HepG2 (cell line): ENCODE data around the gene SCGB1D2. TPM values are rescaled to one million over a fixed set of nuclear protein-coding genes. Genes with fewer than 3 reads are reported as not detected.

Experiments
- ATAC-seq: fragments of 200-7000 bp; cut with Tn5 transposase; 3 replicates; pipeline ENCODE4 v1.9.1; 2020; ENCODE audit warnings: mild to moderate bottlenecking, moderate library complexity
- BruUV-seq: library from RNA; stranded (reverse); fragments of 400-500 nt; replicated peaks from 2 replicates; lab custom pipeline; 2021; lab: Mats Ljungman, UMichigan
- CTCF ChIA-PET: fragments of 300-600 bp; formaldehyde crosslinking; extraction: SDS; loops from one replicate; lab custom pipeline; 2021; ENCODE audit warnings: low total read pairs, inconsistent platforms, low intra/inter-chr PET ratio; lab: Yijun Ruan, JAX
- POLR2A ChIA-PET: fragments of 350-600 bp; sonication (Branson Sonifier 250); formaldehyde crosslinking; loops from one replicate; lab custom pipeline; 2020; ENCODE audit warnings: antibody characterized with exemption, inconsistent platforms; lab: Yijun Ruan, JAX
- DNase-seq: peaks from one replicate; pipeline ENCODE4 v3.0.0-alpha.2; 2015; ENCODE audit warnings: low spot score
- FAIRE-seq: peaks from 3 replicates; lab custom pipeline; 2011; peaks lifted over from hg19 to GRCh38; lab: Jason Lieb, UNC
- H2AFZ ChIP-seq: one replicate; pipeline ENCODE4 v1.6.1; 2011; ENCODE audit warnings: low read length, inconsistent platforms
- H3K27ac ChIP-seq: fragments of 300-600 bp; 3 replicates; pipeline ENCODE4 v1.8.0; 2011; ENCODE audit warnings: mixed run types, mild to moderate bottlenecking, mixed read lengths, low read length, inconsistent platforms; ENCODE audit not compliant: insufficient read depth; ENCODE audit errors: extremely low read length
- H3K27me3 ChIP-seq, 2 experiments: fragments of 200-600 bp in 1 of 2; 2 replicates in 1 of 2; 3 replicates in 1 of 2; pipeline versions ENCODE4 v1.6.0 to v1.8.0; 2011; ENCODE audit warnings: low read length in 2 of 2, mild to moderate bottlenecking in 2 of 2, moderate library complexity in 2 of 2, inconsistent platforms in 1 of 2; ENCODE audit not compliant: insufficient read depth in 2 of 2, control insufficient read depth in 1 of 2
- H3K36me3 ChIP-seq, 2 experiments: fragments of 200-600 bp in 1 of 2; replicated peaks in 1 of 2; 2 replicates in 1 of 2; 3 replicates in 1 of 2; pipeline versions ENCODE4 v1.5.1 to v1.8.0; 2011; ENCODE audit warnings: low read length in 2 of 2, inconsistent platforms in 1 of 2; ENCODE audit not compliant: insufficient read depth in 2 of 2, control insufficient read depth in 1 of 2
- H3K4me1 ChIP-seq: 2 replicates; pipeline ENCODE4 v1.5.1; 2012; ENCODE audit warnings: low read length, inconsistent platforms; ENCODE audit not compliant: insufficient read depth
- H3K4me2 ChIP-seq: 2 replicates; pipeline ENCODE4 v1.6.0; 2011; ENCODE audit warnings: low read depth, low read length, inconsistent platforms
- H3K4me3 ChIP-seq, 3 experiments: fragments of 200-600 bp in 1 of 3; sonication (generic), shearing (Covaris generic) in 1 of 3; replicated peaks in 1 of 3; 2 replicates each; pipeline ENCODE4 v1.5.1; 2011 to 2016; ENCODE audit warnings: low read length in 3 of 3, inconsistent platforms in 2 of 3, low read depth in 2 of 3, mild to moderate bottlenecking in 2 of 3, control low read depth in 1 of 3, mixed read lengths in 1 of 3; ENCODE audit not compliant: insufficient read depth in 1 of 3
- H3K79me2 ChIP-seq: one replicate; pipeline ENCODE4 v1.6.1; 2011; ENCODE audit warnings: low read length, inconsistent platforms; ENCODE audit not compliant: insufficient read depth
- H3K9ac ChIP-seq: 2 replicates; pipeline ENCODE4 v1.6.0; 2011; ENCODE audit warnings: mild to moderate bottlenecking, low read depth, low read length, inconsistent platforms; ENCODE audit not compliant: insufficient read depth
- H3K9me3 ChIP-seq: 2 replicates; pipeline ENCODE4 v1.5.1; 2012; ENCODE audit warnings: mild to moderate bottlenecking, low read length
- H4K20me1 ChIP-seq: 2 replicates; pipeline ENCODE4 v1.6.0; 2011; ENCODE audit warnings: inconsistent platforms, mild to moderate bottlenecking, low read length, moderate library complexity; ENCODE audit not compliant: insufficient read depth
- ATF1 ChIP-seq: IDR thresholded peaks from 2 replicates; pipeline ENCODE4 v1.6.1; 2016; ENCODE audit warnings: mild to moderate bottlenecking, control low read depth
- KAT7 ChIP-seq: IDR thresholded peaks from 2 replicates; pipeline ENCODE4 v1.6.1; 2018; ENCODE audit warnings: borderline replicate concordance, missing compliant biosample characterization
- RELA ChIP-seq: sonication (generic); formaldehyde crosslinking; IDR thresholded peaks from 2 replicates; pipeline ENCODE4 v1.4.0; 2020; ENCODE audit warnings: missing genetic modification reagents
- SIX4 ChIP-seq: sonication (generic); formaldehyde crosslinking; IDR thresholded peaks from 2 replicates; pipeline ENCODE4 v1.4.0; 2020; ENCODE audit warnings: missing genetic modification reagents
- ZEB1 ChIP-seq: IDR thresholded peaks from 2 replicates; pipeline ENCODE4 v1.6.1; 2012; ENCODE audit warnings: mild to moderate bottlenecking, low read depth, inconsistent platforms; ENCODE audit not compliant: insufficient replicate concordance
- ZNF460 ChIP-seq: sonication (generic); formaldehyde crosslinking; IDR thresholded peaks from 2 replicates; pipeline ENCODE4 v1.5.1; 2020; ENCODE audit warnings: missing genetic modification reagents, mild to moderate bottlenecking, borderline replicate concordance
- ZNF790 ChIP-seq: sonication (generic); formaldehyde crosslinking; IDR thresholded peaks from 2 replicates; pipeline ENCODE4 v1.8.0; 2022; ENCODE audit warnings: missing genetic modification reagents, mild to moderate bottlenecking, borderline replicate concordance
- WGBS: methylation state at CpG from one replicate; pipeline ENCODE4 v1.1.6; 2017; ENCODE audit warnings: low lambda C conversion rate; 5-methylcytosine and 5-hydroxymethylcytosine counted together
- in situ Hi-C: cut with HindIII; loops from 2 replicates; pipeline ENCODE4 v1.10.0; 2017; ENCODE audit warnings: low pct_unique_long_range_greater_than_20kb; ENCODE audit not compliant: extremely low pct_ligation_motif_present
- intact Hi-C: fragments of 100-400 bp; cut with micrococcal nuclease; formaldehyde crosslinking; loops from one replicate; pipeline ENCODE4 v1.10.0; 2022; ENCODE audit not compliant: unreplicated experiment
- polyA plus RNA-seq, 8 experiments: library from polyadenylated mRNA; depleted of rRNA in 3 of 8; stranded (reverse) in 7 of 8; unstranded in 1 of 8; fragments of >200 nt; fragmentation: Illumina TruSeq in 4 of 8; extraction: Trizol in 4 of 8; gene quantifications; 2 replicates each; pipeline versions ENCODE4 v1.2.1 to v1.2.3, GENCODE V29; 2011 to 2016; ENCODE audit warnings: low read depth in 4 of 8, missing spikeins in 1 of 8, mixed read lengths in 1 of 8; ENCODE audit not compliant: insufficient read depth in 1 of 8
- total RNA-seq, 5 experiments: library from RNA; depleted of rRNA; stranded (reverse); fragments of >200 nt; fragmentation: Illumina TruSeq; extraction: Trizol; gene quantifications; 2 replicates each; pipeline ENCODE4 v1.2.3, GENCODE V29; 2016; ENCODE audit warnings: low read depth in 1 of 5
- TF ChIP-seq, protein P1 (sequence below): sonication (generic); formaldehyde crosslinking; IDR thresholded peaks from 2 replicates; pipeline ENCODE4 v1.4.0; 2020; ENCODE audit warnings: mild to moderate bottlenecking, missing genetic modification reagents
- TF ChIP-seq, protein P2 (sequence below): sonication (generic); formaldehyde crosslinking; IDR thresholded peaks from 2 replicates; pipeline ENCODE4 v1.4.0; 2020; ENCODE audit warnings: missing genetic modification reagents, borderline replicate concordance

The SCGB1D2 gene
- total and polyA plus RNA-seq, 2 of the 13 experiments (the other 11 are each of a cell fraction or from before 2014, with no cell fraction given), result not detected

DNA sequence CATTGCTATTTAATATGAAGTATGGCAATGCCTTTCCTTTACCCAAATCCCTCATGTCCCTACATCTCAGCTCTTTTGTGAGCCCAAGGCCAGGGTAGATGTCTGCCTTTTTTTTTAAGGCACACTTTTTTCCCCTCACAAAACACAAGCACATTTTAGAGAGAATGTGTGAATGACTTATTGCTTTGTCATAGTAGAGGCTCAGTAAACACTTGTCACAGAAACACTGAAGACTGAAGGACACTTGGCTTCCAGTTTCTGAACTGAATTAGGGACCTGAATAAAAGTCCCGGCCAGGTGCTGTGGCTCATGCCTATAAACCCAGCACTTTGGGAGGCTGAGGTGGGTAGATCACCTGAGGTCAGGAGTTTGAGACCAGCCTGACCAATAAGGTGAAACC lies 25.0 kb downstream of the SCGB1D2 start (continued):
- no peak for TF ChIP-seq SIX4 (CRISPR knock-in tag)
- no peak for TF ChIP-seq ZEB1
- no peak for TF ChIP-seq RELA (CRISPR knock-in tag)
- TF ChIP-seq ZNF460 (CRISPR knock-in tag), result no peak
- TF ChIP-seq, protein P1, sequence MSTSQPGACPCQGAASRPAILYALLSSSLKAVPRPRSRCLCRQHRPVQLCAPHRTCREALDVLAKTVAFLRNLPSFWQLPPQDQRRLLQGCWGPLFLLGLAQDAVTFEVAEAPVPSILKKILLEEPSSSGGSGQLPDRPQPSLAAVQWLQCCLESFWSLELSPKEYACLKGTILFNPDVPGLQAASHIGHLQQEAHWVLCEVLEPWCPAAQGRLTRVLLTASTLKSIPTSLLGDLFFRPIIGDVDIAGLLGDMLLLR, result no peak
- TF ChIP-seq ZNF790 (CRISPR knock-in tag), result no peak

DNA sequence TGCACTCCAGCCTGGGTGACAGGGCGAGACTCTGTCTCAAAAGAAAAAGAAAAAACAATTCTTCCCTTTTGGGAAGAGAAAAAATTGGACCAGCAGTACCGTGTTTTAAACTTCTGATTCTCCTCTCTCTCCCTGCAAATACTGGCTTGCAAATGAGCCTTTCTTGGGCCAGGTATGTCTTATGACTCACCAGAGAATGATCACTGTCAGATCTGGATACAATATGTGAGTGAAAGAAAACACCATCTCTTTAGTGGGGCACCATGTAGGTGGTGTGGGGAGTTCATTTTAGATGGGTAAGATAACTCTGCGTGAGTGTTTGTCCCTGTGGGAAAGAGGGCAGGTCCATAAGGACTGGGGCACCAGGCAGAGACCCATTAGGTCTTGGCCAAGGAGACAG lies 25.5 kb downstream of the SCGB1D2 start:
- H2AFZ ChIP-seq, result no peak overlapping the region
- peaks cover 40% of the 10 kb centered on the region for H3K4me1 ChIP-seq
- no peaks in the 10 kb centered on the region for H3K79me2 ChIP-seq
- CTCF ChIA-PET, result no interaction called here
- in situ Hi-C loops (no loop called here), intact Hi-C loops (no loop called here)
- BruUV-seq, result no TSS peak
- no peaks in the 10 kb centered on the region for H3K36me3 ChIP-seq
- no peak for FAIRE-seq
- no peak overlapping the region for H3K9ac ChIP-seq
- H3K4me2 ChIP-seq, result no peak overlapping the region
- H3K9me3 ChIP-seq, result no peaks in the 10 kb centered on the region
- POLR2A ChIA-PET, result no interaction called here
- H3K27me3 ChIP-seq, result peaks cover 2 to 8% of the 10 kb centered on the region in 2 experiments; a peak in 2 of 5 replicates
- TF ChIP-seq, protein P2, sequence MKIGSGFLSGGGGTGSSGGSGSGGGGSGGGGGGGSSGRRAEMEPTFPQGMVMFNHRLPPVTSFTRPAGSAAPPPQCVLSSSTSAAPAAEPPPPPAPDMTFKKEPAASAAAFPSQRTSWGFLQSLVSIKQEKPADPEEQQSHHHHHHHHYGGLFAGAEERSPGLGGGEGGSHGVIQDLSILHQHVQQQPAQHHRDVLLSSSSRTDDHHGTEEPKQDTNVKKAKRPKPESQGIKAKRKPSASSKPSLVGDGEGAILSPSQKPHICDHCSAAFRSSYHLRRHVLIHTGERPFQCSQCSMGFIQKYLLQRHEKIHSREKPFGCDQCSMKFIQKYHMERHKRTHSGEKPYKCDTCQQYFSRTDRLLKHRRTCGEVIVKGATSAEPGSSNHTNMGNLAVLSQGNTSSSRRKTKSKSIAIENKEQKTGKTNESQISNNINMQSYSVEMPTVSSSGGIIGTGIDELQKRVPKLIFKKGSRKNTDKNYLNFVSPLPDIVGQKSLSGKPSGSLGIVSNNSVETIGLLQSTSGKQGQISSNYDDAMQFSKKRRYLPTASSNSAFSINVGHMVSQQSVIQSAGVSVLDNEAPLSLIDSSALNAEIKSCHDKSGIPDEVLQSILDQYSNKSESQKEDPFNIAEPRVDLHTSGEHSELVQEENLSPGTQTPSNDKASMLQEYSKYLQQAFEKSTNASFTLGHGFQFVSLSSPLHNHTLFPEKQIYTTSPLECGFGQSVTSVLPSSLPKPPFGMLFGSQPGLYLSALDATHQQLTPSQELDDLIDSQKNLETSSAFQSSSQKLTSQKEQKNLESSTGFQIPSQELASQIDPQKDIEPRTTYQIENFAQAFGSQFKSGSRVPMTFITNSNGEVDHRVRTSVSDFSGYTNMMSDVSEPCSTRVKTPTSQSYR (CRISPR knock-in tag), result no peak
- TF ChIP-seq ATF1 (CRISPR knock-in tag) (no peak), KAT7 (no peak)
- TF ChIP-seq, all 625 proteins: peak for 0
- Histone ChIP-seq H3K27ac (no peak overlapping the region), H3K4me3 (no peak overlapping the region), H4K20me1 (no peaks in the 10 kb centered on the region)
- DNase-seq (no peak), ATAC-seq (no peak)
- WGBS, result 36% methylated on average over 3 of the region's 3 CpGs
